ENCODE data around the gene PDE4A. TPM values are rescaled to one million over a fixed set of nuclear protein-coding genes. Genes with fewer than 3 reads are reported as not detected.
A peak's percentile ranks its signal among the peaks of the same experiment; 100 is the strongest.

Gene PDE4A
- total and polyA plus RNA-seq, 4 experiments from 2014 or later: 0.81 to 5.6 (median 2.9) TPM

DNA sequence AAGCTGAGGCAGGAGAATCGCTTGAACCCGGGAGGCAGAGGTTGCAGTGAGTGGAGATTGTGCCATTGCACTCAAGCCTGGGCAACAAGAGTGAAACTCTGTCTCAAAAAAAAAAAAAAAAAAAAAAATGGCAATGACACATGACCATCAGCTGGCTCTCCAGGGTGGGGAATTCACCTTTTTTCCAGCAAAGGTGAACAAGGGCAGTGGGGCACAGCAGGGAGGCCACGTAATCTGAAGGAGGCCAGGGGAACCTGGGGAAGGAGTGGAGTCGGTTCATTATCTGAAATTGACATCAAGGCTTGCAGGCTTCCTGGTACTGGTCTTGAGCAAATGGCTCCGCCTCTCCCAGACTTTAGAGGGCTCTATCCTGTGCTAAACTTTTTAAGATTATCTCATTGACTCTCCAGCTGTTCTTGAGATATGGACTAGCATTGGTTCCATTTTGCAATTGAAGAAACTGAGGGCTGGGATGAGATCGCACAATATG, 54.7 kb downstream of the PDE4A start:
- no peak for DNase-seq
- Histone ChIP-seq H3K4me3 (ENCODE audit: low read length in 2 of 2) (no peak overlapping the region), H3K27me3 (ENCODE audit: insufficient read depth, low read length) (no peaks in the 10 kb centered on the region), H3K4me1 (ENCODE audit: insufficient read depth, low read length) (peaks cover 13% of the 10 kb centered on the region), H3K27ac (ENCODE audit: low read depth, low read length) (no peak overlapping the region), H3K9me3 (ENCODE audit: control insufficient read depth in 1 of 2, low read length in 2 of 2) (no peaks in the 10 kb centered on the region), H3K36me3 (ENCODE audit: insufficient read depth, low read length) (no peaks in the 10 kb centered on the region)
- no peaks in the 10 kb centered on the region for H3K9me3 Mint-ChIP-seq
- no peaks in the 10 kb centered on the region for H3K36me3 Mint-ChIP-seq
- peaks cover 3 to 20% (median 7%) of the 10 kb centered on the region in 4 donors for H3K4me1 Mint-ChIP-seq
- H3K27me3 Mint-ChIP-seq: peaks cover 0 to 2% of the 10 kb centered on the region in 2 donors
- no peak overlapping the region for H3K27ac Mint-ChIP-seq
- no peak overlapping the region for H3K4me3 Mint-ChIP-seq
- POLR2A ChIA-PET (ENCODE audit: partially characterized antibody): no interaction called here
- CTCF ChIA-PET (ENCODE audit: partially characterized antibody): interaction anchor here (0.7 to 1.5 kb wide), 2 partner anchors 10 to 12 kb away, joined by 3 to 7 read pairs; no protein-coding TSS in a partner anchor
- intact Hi-C loops (cut with micrococcal nuclease): no loop called here

GRCh38 chr19:10478476-10478875, 58.1 kb downstream of the PDE4A start:
- peak overlapping the region in 1 of 2 donors; percentile 38 for H3K4me3 ChIP-seq (ENCODE audit: low read length in 2 of 2)
- intact Hi-C loops (cut with micrococcal nuclease): loop anchor here (2.0 kb wide), 2 partner anchors 24 to 74 kb away; partner anchors contain the start of gene KEAP1
- no peak overlapping the region for H3K27ac ChIP-seq (ENCODE audit: low read depth, low read length)
- Mint-ChIP-seq H3K27ac (peak overlapping the region in 5 of 7 donors; percentile 8 to 85 (median 57)), H3K4me1 (peaks cover 4 to 20% (median 7%) of the 10 kb centered on the region in 4 donors), H3K4me3 (peak overlapping the region in 7 of 8 donors; percentile 21 to 79 (median 66)), H3K9me3 (no peaks in the 10 kb centered on the region), H3K36me3 (no peaks in the 10 kb centered on the region), H3K27me3 (no peaks in the 10 kb centered on the region)
- H3K36me3 ChIP-seq (ENCODE audit: insufficient read depth, low read length): no peaks in the 10 kb centered on the region
- no peaks in the 10 kb centered on the region for H3K27me3 ChIP-seq (ENCODE audit: insufficient read depth, low read length)
- DNase-seq: no peak
- ChIA-PET CTCF (ENCODE audit: partially characterized antibody) (interaction anchor here (0.9 to 1.4 kb wide), 9 partner anchors 12 to 208 kb away, joined by 3 to 6 read pairs (median 3); partner anchors contain the start of gene ICAM1), POLR2A (ENCODE audit: partially characterized antibody) (interaction anchor here (1.0 kb wide), 1 partner anchor 70 kb away, joined by 3 read pairs; no protein-coding TSS in a partner anchor)
- peaks cover 13% of the 10 kb centered on the region for H3K4me1 ChIP-seq (ENCODE audit: insufficient read depth, low read length)
- H3K9me3 ChIP-seq (ENCODE audit: control insufficient read depth in 1 of 2, low read length in 2 of 2): no peaks in the 10 kb centered on the region

- CTCF ChIA-PET (ENCODE audit: partially characterized antibody): interaction anchor here (0.9 to 1.4 kb wide), 10 partner anchors 12 to 208 kb away, joined by 3 to 6 read pairs (median 3); partner anchors contain the start of gene ICAM1
- Histone ChIP-seq H3K27me3 (ENCODE audit: insufficient read depth, low read length) (no peaks in the 10 kb centered on the region), H3K4me3 (ENCODE audit: low read length in 2 of 2) (peak overlapping the region in 1 of 2 donors; percentile 38), H3K36me3 (ENCODE audit: insufficient read depth, low read length) (no peaks in the 10 kb centered on the region), H3K9me3 (ENCODE audit: control insufficient read depth in 1 of 2, low read length in 2 of 2) (no peaks in the 10 kb centered on the region), H3K27ac (ENCODE audit: low read depth, low read length) (peak overlapping the region; percentile 57), H3K4me1 (ENCODE audit: insufficient read depth, low read length) (peaks cover 13% of the 10 kb centered on the region)
- POLR2A ChIA-PET (ENCODE audit: partially characterized antibody): interaction anchor here (0.6 to 1.0 kb wide), 2 partner anchors 70 to 99 kb away, joined by 3 read pairs; partner anchors contain the start of gene TYK2
- intact Hi-C loops (cut with micrococcal nuclease): loop anchor here (2.0 kb wide), 2 partner anchors 24 to 74 kb away; partner anchors contain the start of gene KEAP1
- peak; percentile 87 to 95 (median 90) for DNase-seq
- no peaks in the 10 kb centered on the region for H3K9me3 Mint-ChIP-seq
- peak overlapping the region; percentile 70 to 92 (median 88) for H3K27ac Mint-ChIP-seq
- H3K4me3 Mint-ChIP-seq: peak overlapping the region; percentile 26 to 79 (median 70)
- H3K4me1 Mint-ChIP-seq: peaks cover 4 to 20% (median 7%) of the 10 kb centered on the region in 4 donors
- no peaks in the 10 kb centered on the region for H3K36me3 Mint-ChIP-seq
- no peaks in the 10 kb centered on the region for H3K27me3 Mint-ChIP-seq
These were observed 58.6 kb downstream of the PDE4A start for GRCh38 chr19:10478903-10479384.

GRCh38 chr19:10486551-10486950, 66.2 kb downstream of the PDE4A start:
- Mint-ChIP-seq H3K27me3 (no peaks in the 10 kb centered on the region), H3K4me1 (peaks cover 5 to 10% (median 7%) of the 10 kb centered on the region in 4 donors), H3K4me3 (no peak overlapping the region), H3K36me3 (peaks cover 7 to 40% of the 10 kb centered on the region in 2 donors), H3K27ac (peak overlapping the region in 1 of 7 donors; percentile 17), H3K9me3 (no peaks in the 10 kb centered on the region)
- peaks cover 33% of the 10 kb centered on the region for H3K36me3 ChIP-seq (ENCODE audit: insufficient read depth, low read length)
- no peaks in the 10 kb centered on the region for H3K9me3 ChIP-seq (ENCODE audit: control insufficient read depth in 1 of 2, low read length in 2 of 2)
- H3K27me3 ChIP-seq (ENCODE audit: insufficient read depth, low read length): no peaks in the 10 kb centered on the region
- CTCF ChIA-PET (ENCODE audit: partially characterized antibody): interaction anchor here (0.9 kb wide), 1 partner anchor 73 kb away, joined by 3 read pairs; no protein-coding TSS in a partner anchor
- no peaks in the 10 kb centered on the region for H3K4me1 ChIP-seq (ENCODE audit: insufficient read depth, low read length)
- H3K4me3 ChIP-seq (ENCODE audit: low read length in 2 of 2): no peak overlapping the region
- POLR2A ChIA-PET (ENCODE audit: partially characterized antibody): no interaction called here
- DNase-seq: no peak
- intact Hi-C loops (cut with micrococcal nuclease): no loop called here
- H3K27ac ChIP-seq (ENCODE audit: low read depth, low read length): no peak overlapping the region

GRCh38 chr19:10491472-10492047, 71.2 kb downstream of the PDE4A start:
- Mint-ChIP-seq H3K27ac (peak overlapping the region in 1 of 7 donors; percentile 50), H3K36me3 (peaks cover 8 to 42% of the 10 kb centered on the region in 2 donors), H3K4me1 (peaks cover 5 to 10% (median 9%) of the 10 kb centered on the region in 4 donors), H3K27me3 (no peaks in the 10 kb centered on the region), H3K9me3 (no peaks in the 10 kb centered on the region), H3K4me3 (no peak overlapping the region)
- no peak for DNase-seq
- H3K27me3 ChIP-seq (ENCODE audit: insufficient read depth, low read length): no peaks in the 10 kb centered on the region
- no peaks in the 10 kb centered on the region for H3K4me1 ChIP-seq (ENCODE audit: insufficient read depth, low read length)
- H3K9me3 ChIP-seq (ENCODE audit: control insufficient read depth in 1 of 2, low read length in 2 of 2): no peaks in the 10 kb centered on the region
- H3K4me3 ChIP-seq (ENCODE audit: low read length in 2 of 2): no peak overlapping the region
- H3K36me3 ChIP-seq (ENCODE audit: insufficient read depth, low read length): peaks cover 38% of the 10 kb centered on the region
- H3K27ac ChIP-seq (ENCODE audit: low read depth, low read length): no peak overlapping the region
- ChIA-PET POLR2A (ENCODE audit: partially characterized antibody) (interaction anchor here (0.6 kb wide), 1 partner anchor 39 kb away, joined by 3 read pairs; no protein-coding TSS in a partner anchor), CTCF (ENCODE audit: partially characterized antibody) (interaction anchor here (1.0 to 2.2 kb wide), 5 partner anchors 9 to 209 kb away, joined by 3 to 10 read pairs (median 3); partner anchors contain the start of gene QTRT1)
- intact Hi-C loops (cut with micrococcal nuclease): no loop called here

GRCh38 chr19:10497371-10497770, 77.0 kb downstream of the PDE4A start:
- POLR2A ChIA-PET (ENCODE audit: partially characterized antibody): interaction anchor here (1.8 kb wide), 1 partner anchor 14 kb away, joined by 4 read pairs; no protein-coding TSS in a partner anchor
- H3K27ac Mint-ChIP-seq: peak overlapping the region in 5 of 7 donors; percentile 8 to 79 (median 47)
- no peaks in the 10 kb centered on the region for H3K27me3 Mint-ChIP-seq
- DNase-seq: no peak
- peaks cover 10 to 32% of the 10 kb centered on the region in 2 donors for H3K36me3 Mint-ChIP-seq
- Histone ChIP-seq H3K27ac (ENCODE audit: low read depth, low read length) (no peak overlapping the region), H3K4me3 (ENCODE audit: low read length in 2 of 2) (no peak overlapping the region), H3K36me3 (ENCODE audit: insufficient read depth, low read length) (peaks cover 20% of the 10 kb centered on the region), H3K9me3 (ENCODE audit: control insufficient read depth in 1 of 2, low read length in 2 of 2) (no peaks in the 10 kb centered on the region), H3K27me3 (ENCODE audit: insufficient read depth, low read length) (no peaks in the 10 kb centered on the region), H3K4me1 (ENCODE audit: insufficient read depth, low read length) (peaks cover 37% of the 10 kb centered on the region)
- CTCF ChIA-PET (ENCODE audit: partially characterized antibody): interaction anchor here (0.9 to 1.6 kb wide), 4 partner anchors 9 to 44 kb away, joined by 3 to 4 read pairs (median 3); no protein-coding TSS in a partner anchor
- no peak overlapping the region for H3K4me3 Mint-ChIP-seq
- H3K4me1 Mint-ChIP-seq: peaks cover 20 to 43% (median 31%) of the 10 kb centered on the region in 4 donors
- no peaks in the 10 kb centered on the region for H3K9me3 Mint-ChIP-seq
- intact Hi-C loops (cut with micrococcal nuclease): no loop called here
